ENCODE data around the gene DENND1B.
"Not testable (repeated sequence)": the region's sequence is repeated elsewhere in the genome, so short reads cannot be mapped to it uniquely, and the experiment has no call there.

Gene DENND1B

DNA sequence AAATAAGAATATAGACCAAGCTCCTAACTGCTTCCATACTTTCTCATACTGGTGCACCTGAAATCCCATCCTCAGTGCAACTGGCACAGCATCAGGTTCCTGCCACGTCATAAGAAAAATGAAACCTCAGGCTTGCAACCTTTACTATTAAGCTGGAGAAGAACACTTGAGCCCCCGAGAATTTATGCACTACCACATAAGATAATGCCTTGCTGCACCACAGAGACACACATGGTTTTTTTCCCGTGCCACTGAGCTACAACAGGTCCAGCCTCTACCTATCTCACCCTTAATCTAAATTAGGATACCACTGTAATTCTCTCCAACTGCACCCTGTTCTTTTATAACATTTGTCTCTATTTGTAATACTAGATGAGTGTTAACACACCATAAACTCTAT is 174.5 kb downstream of the DENND1B start:
- no peaks in the 10 kb centered on the region for H3K27me3 ChIP-seq (ENCODE audit: control insufficient read depth, insufficient read depth, low read length)
- no peaks in the 10 kb centered on the region for H3K4me1 ChIP-seq (ENCODE audit: control insufficient read depth, insufficient read depth, low read length)
- no peaks in the 10 kb centered on the region for H3K36me3 ChIP-seq (ENCODE audit: control insufficient read depth, insufficient read depth, low read length)
- no peak overlapping the region for H3K4me3 ChIP-seq (ENCODE audit: low read length)
- no peak overlapping the region for H3K9ac ChIP-seq (ENCODE audit: low read length)
- H3K9me3 ChIP-seq (ENCODE audit: control insufficient read depth, low read length), result no peaks in the 10 kb centered on the region

DNA sequence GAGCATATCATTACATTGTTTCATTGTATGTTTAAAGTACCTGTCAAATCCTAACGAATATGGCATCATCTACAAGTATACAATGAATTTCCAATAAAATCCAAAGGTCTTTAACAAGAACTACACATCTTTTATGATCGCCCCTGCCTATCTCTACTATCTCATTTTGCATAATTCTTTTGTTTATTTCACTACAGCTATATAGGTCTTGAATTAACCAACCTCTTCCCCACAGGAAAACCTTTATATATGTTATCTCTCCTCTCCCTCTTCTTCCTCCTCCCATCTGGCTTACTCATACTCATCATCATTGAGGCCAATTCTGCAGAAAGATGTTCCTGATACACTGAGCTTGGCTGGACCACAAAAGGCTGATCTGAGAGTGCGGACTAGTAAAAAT is 175.5 kb downstream of the DENND1B start:
- H3K9me3 ChIP-seq (ENCODE audit: control insufficient read depth, low read length), result no peaks in the 10 kb centered on the region
- H3K36me3 ChIP-seq (ENCODE audit: control insufficient read depth, insufficient read depth, low read length), result no peaks in the 10 kb centered on the region
- no peaks in the 10 kb centered on the region for H3K4me1 ChIP-seq (ENCODE audit: control insufficient read depth, insufficient read depth, low read length)
- H3K4me3 ChIP-seq (ENCODE audit: low read length), result no peak overlapping the region
- H3K27me3 ChIP-seq (ENCODE audit: control insufficient read depth, insufficient read depth, low read length), result no peaks in the 10 kb centered on the region
- no peak overlapping the region for H3K9ac ChIP-seq (ENCODE audit: low read length)

DNA sequence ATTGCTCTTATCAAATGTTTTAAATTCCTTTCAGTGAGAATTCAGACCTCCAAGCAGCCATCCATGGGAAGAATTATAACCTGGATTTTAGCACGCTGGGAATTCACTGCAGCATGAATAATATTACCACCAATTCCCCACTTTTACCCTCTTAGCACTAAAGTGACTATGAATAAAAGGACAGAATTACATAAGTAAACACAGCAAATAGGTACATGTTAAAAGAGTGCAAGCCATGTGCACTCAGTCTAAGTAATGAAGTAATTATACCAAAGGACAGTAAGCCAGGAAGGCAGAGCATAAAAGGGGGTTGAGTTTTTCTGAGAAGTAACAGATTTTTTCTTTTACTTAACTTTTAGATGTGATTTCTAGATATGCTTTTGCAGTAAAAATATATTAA is 176.3 kb downstream of the DENND1B start:
- no peaks in the 10 kb centered on the region for H3K9me3 ChIP-seq (ENCODE audit: control insufficient read depth, low read length)
- no peaks in the 10 kb centered on the region for H3K27me3 ChIP-seq (ENCODE audit: control insufficient read depth, insufficient read depth, low read length)
- no peaks in the 10 kb centered on the region for H3K4me1 ChIP-seq (ENCODE audit: control insufficient read depth, insufficient read depth, low read length)
- no peak overlapping the region for H3K4me3 ChIP-seq (ENCODE audit: low read length)
- H3K36me3 ChIP-seq (ENCODE audit: control insufficient read depth, insufficient read depth, low read length), result no peaks in the 10 kb centered on the region
- H3K9ac ChIP-seq (ENCODE audit: low read length), result no peak overlapping the region

DNA sequence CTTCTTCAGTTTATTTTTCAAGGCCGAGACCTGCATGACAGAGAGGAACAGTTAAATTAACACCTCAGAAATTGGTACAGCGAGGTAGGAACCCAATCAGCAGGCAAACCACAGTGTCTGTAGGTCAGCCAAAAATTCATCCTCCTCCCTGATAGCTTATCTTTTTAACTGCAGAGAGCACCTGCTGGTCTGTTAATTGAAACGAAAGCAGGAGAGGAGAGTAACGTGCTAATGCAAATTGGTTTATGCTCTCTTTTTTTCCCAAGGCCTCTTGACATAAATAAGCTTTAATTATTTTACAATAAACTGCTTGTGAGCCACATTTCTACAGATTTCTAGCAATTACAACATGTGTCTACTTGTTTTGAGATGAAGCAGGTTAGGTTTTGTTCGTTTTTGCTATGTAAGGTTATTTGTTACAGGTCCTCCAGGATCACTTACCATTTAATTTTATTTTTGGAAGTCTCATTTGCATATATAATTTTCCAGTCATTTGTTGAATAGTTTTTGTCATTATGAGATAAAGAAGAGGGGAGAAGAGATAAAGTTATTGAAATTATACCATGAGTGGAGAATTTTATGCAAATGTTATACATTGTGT is 179.9 kb downstream of the DENND1B start:
- H3K9ac ChIP-seq (ENCODE audit: low read length), result no peak overlapping the region
- no peaks in the 10 kb centered on the region for H3K36me3 ChIP-seq (ENCODE audit: control insufficient read depth, insufficient read depth, low read length)
- H3K9me3 ChIP-seq (ENCODE audit: control insufficient read depth, low read length), result no peaks in the 10 kb centered on the region
- no peaks in the 10 kb centered on the region for H3K4me1 ChIP-seq (ENCODE audit: control insufficient read depth, insufficient read depth, low read length)
- no peaks in the 10 kb centered on the region for H3K27me3 ChIP-seq (ENCODE audit: control insufficient read depth, insufficient read depth, low read length)
- H3K4me3 ChIP-seq (ENCODE audit: low read length), result no peak overlapping the region

DNA sequence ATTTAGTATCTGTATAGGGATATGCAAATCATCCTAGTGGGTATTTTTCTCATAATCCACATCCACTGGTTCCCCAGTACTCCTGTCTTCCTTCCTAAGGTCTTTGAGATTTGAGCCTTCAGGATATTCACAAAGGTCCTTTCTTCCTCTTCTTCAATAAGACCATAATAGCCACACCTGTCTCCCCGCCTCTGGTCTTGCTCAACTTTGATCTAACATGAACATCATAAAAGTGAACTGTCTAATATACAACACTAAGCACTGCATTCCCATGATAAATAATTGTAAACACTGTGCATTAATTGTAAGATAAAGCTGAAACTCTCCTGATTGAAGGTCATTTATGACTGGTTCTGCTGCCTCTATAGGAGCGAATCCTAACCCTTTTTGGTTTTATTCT is 184.6 kb downstream of the DENND1B start:
- Histone ChIP-seq H3K9me3 (ENCODE audit: control insufficient read depth, low read length) (no peaks in the 10 kb centered on the region), H3K4me1 (ENCODE audit: control insufficient read depth, insufficient read depth, low read length) (no peaks in the 10 kb centered on the region), H3K27me3 (ENCODE audit: control insufficient read depth, insufficient read depth, low read length) (no peaks in the 10 kb centered on the region), H3K9ac (ENCODE audit: low read length) (no peak overlapping the region), H3K4me3 (ENCODE audit: low read length) (no peak overlapping the region), H3K36me3 (ENCODE audit: control insufficient read depth, insufficient read depth, low read length) (no peaks in the 10 kb centered on the region)

DNA sequence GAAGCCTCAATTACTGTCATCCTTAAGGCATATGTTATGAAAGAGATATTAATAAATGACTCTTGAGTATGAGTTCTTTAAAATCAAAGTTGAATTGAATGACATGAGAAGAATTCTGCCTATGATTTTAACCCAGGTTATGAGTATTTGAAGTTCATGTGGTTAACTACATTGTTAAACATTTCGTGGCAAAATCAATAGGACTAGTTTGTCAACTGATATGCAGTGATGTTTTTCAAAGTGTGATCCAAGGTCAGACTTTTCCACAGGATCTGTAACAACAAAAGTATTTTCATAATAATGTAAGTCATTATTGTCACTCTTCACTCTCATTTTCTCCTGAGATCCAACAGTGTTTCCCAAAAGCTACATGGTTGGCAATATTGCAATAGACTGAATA is 189.5 kb downstream of the DENND1B start:
- no peaks in the 10 kb centered on the region for H3K4me1 ChIP-seq (ENCODE audit: control insufficient read depth, insufficient read depth, low read length)
- H3K9ac ChIP-seq (ENCODE audit: low read length), result no peak overlapping the region
- no peaks in the 10 kb centered on the region for H3K27me3 ChIP-seq (ENCODE audit: control insufficient read depth, insufficient read depth, low read length)
- H3K4me3 ChIP-seq (ENCODE audit: low read length), result no peak overlapping the region
- no peaks in the 10 kb centered on the region for H3K9me3 ChIP-seq (ENCODE audit: control insufficient read depth, low read length)
- no peaks in the 10 kb centered on the region for H3K36me3 ChIP-seq (ENCODE audit: control insufficient read depth, insufficient read depth, low read length)

DNA sequence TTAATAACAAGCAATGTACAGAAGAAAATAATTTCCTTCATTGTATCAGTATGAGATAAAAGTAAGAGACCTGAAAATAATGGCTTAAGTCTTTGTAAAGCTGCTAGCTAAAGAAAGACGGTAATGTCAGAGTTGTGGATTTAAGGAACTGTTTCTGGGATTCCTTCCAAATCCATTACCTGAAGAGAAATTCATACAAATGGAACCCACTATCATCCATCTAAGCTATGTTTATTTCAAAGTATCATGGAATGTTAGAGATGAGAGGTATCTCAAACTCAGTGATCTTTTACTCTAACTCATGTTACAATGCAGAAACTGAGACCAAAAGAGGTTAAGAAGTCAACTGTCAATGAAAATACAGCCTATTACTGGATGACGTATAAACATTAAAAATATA is 197.7 kb downstream of the DENND1B start:
- Histone ChIP-seq H3K9ac (ENCODE audit: low read length) (no peak overlapping the region), H3K36me3 (ENCODE audit: control insufficient read depth, insufficient read depth, low read length) (no peaks in the 10 kb centered on the region), H3K4me3 (ENCODE audit: low read length) (no peak overlapping the region), H3K27me3 (ENCODE audit: control insufficient read depth, insufficient read depth, low read length) (no peaks in the 10 kb centered on the region), H3K9me3 (ENCODE audit: control insufficient read depth, low read length) (no peaks in the 10 kb centered on the region), H3K4me1 (ENCODE audit: control insufficient read depth, insufficient read depth, low read length) (no peaks in the 10 kb centered on the region)

DNA sequence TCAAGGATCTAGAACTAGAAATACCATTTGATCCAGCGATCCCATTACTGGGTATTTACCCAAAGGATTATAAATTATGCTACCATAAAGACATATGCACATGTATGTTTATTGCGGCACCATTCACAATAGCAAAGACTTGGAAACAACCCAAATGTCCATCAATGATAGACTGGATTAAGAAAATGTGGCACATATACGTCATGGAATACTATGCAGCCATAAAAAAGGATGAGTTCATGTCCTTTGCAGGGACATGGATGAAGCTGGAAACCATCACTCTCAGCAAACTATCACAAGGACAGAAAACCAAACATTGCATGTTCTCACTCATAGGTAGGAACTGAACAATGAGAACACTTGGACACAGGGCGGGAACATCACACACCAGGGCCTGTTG is 199.7 kb downstream of the DENND1B start:
- not testable (repeated sequence) for H3K36me3 ChIP-seq (ENCODE audit: control insufficient read depth, insufficient read depth, low read length); H3K9me3 ChIP-seq (ENCODE audit: control insufficient read depth, low read length); H3K4me1 ChIP-seq (ENCODE audit: control insufficient read depth, insufficient read depth, low read length); H3K9ac ChIP-seq (ENCODE audit: low read length); H3K27me3 ChIP-seq (ENCODE audit: control insufficient read depth, insufficient read depth, low read length); H3K4me3 ChIP-seq (ENCODE audit: low read length)

DNA sequence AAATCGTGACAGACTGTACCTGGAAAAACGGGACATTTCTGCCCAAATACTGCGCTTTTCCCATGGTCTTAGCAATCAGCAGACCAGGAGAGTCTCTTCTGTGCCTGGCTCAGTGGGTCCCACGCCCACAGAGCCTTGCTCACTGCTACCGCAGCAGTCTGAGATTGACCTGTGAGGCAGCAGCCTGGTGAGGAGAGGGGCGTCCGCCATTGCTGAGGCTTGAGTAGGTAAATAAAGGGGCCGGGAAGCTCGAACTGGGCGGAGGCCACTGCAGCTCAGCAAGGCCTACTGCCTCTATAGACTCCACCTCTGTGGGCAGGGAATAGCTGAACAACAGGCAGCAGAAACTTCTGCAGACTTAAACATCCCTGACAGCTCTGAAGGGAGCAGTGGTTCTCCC is 203.1 kb downstream of the DENND1B start:
- Histone ChIP-seq H3K4me1 (ENCODE audit: control insufficient read depth, insufficient read depth, low read length) (no peaks in the 10 kb centered on the region), H3K27me3 (ENCODE audit: control insufficient read depth, insufficient read depth, low read length) (no peaks in the 10 kb centered on the region), H3K36me3 (ENCODE audit: control insufficient read depth, insufficient read depth, low read length) (no peaks in the 10 kb centered on the region), H3K9ac (ENCODE audit: low read length) (no peak overlapping the region), H3K9me3 (ENCODE audit: control insufficient read depth, low read length) (no peaks in the 10 kb centered on the region), H3K4me3 (ENCODE audit: low read length) (no peak overlapping the region)

DNA sequence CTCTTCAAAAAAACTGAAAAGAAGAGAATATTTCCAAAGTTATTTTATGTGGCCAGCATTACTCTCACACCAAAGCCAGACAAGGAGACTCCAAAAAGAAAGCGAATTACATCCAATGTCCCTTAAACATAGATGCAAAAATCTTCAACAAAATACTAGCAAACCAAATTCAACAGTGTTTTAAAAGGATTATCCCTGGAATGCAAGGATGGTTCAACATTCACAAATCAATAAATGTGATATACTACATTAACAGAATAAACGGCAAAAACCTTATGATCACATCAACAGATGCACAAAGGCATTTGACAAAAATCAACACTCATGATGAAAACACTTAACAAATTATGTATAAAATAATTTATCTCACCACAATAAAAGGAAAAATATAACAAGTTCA is 207.8 kb downstream of the DENND1B start:
- H3K4me1 ChIP-seq (ENCODE audit: control insufficient read depth, insufficient read depth, low read length), result no peaks in the 10 kb centered on the region
- no peak overlapping the region for H3K9ac ChIP-seq (ENCODE audit: low read length)
- no peaks in the 10 kb centered on the region for H3K27me3 ChIP-seq (ENCODE audit: control insufficient read depth, insufficient read depth, low read length)
- no peaks in the 10 kb centered on the region for H3K36me3 ChIP-seq (ENCODE audit: control insufficient read depth, insufficient read depth, low read length)
- no peak overlapping the region for H3K4me3 ChIP-seq (ENCODE audit: low read length)
- no peaks in the 10 kb centered on the region for H3K9me3 ChIP-seq (ENCODE audit: control insufficient read depth, low read length)

DNA sequence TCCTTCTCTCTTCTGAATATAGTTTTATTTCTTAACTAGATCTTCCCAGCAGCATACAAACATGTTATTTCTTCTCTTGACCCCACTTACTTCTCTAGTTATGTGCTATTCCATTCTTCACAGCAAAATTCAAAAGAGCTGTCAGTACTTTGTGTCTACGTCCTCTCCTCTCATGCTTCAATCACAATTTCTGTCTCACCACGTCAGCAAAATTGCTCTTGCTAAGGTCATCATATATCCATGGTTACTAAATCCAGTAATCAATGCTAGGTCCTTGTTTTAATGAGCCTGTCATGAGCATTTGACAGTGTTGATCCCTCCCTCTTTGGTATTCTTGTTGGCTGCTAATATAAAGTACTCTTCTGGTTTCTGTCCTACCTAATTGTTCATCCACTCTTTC is 214.2 kb downstream of the DENND1B start:
- no peak overlapping the region for H3K4me3 ChIP-seq (ENCODE audit: low read length)
- H3K9ac ChIP-seq (ENCODE audit: low read length), result no peak overlapping the region

DNA sequence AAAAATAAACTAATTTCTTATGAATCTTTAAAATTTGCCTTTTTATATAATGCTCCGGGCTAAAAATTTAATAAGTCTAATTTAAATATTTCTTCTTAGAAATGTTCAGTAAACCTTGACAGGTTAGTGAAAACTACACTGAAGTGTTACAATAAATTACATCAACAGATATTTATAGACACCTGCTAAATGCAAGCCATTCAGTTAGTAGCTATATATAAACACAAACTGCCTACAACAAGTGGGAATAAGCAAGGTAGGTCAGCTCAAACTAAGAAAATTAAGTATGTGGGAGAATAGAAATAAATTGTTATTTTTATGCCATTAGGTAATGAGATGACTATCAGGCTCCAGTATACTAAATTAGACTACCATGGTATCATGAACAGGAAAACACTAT is 215.6 kb downstream of the DENND1B start:
- Histone ChIP-seq H3K27me3 (ENCODE audit: control insufficient read depth, insufficient read depth, low read length) (no peaks in the 10 kb centered on the region), H3K9me3 (ENCODE audit: control insufficient read depth, low read length) (no peaks in the 10 kb centered on the region), H3K9ac (ENCODE audit: low read length) (no peak overlapping the region), H3K4me1 (ENCODE audit: control insufficient read depth, insufficient read depth, low read length) (peaks cover 4% of the 10 kb centered on the region), H3K4me3 (ENCODE audit: low read length) (no peak overlapping the region), H3K36me3 (ENCODE audit: control insufficient read depth, insufficient read depth, low read length) (no peaks in the 10 kb centered on the region)

More for the DNA sequence above, 214.2 kb downstream of the DENND1B start:
- no peaks in the 10 kb centered on the region for H3K36me3 ChIP-seq (ENCODE audit: control insufficient read depth, insufficient read depth, low read length)
- H3K4me1 ChIP-seq (ENCODE audit: control insufficient read depth, insufficient read depth, low read length), result peaks cover 4% of the 10 kb centered on the region
- no peaks in the 10 kb centered on the region for H3K9me3 ChIP-seq (ENCODE audit: control insufficient read depth, low read length)
- H3K27me3 ChIP-seq (ENCODE audit: control insufficient read depth, insufficient read depth, low read length), result no peaks in the 10 kb centered on the region

DNA sequence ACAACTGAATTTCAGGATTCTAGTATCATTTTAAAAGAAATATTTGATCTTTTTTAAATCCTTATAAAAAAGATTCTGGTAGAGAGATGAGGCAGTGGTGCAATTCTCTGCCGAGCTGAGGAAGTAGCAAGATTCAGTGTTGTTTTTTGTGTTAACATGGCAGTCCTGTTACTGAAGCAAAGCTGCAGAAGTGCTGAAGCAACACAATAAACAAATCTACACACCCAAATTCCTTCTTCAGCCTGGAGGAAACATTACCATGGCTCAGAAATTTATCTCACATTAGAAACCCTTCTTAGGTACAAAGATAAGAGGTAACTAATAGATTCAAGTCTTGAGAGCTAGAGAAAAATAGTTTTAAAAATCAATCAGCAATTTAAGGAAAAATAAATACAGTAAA is 216.0 kb downstream of the DENND1B start:
- H3K36me3 ChIP-seq (ENCODE audit: control insufficient read depth, insufficient read depth, low read length), result no peaks in the 10 kb centered on the region
- no peak overlapping the region for H3K4me3 ChIP-seq (ENCODE audit: low read length)
- H3K4me1 ChIP-seq (ENCODE audit: control insufficient read depth, insufficient read depth, low read length), result peaks cover 4% of the 10 kb centered on the region
- no peaks in the 10 kb centered on the region for H3K27me3 ChIP-seq (ENCODE audit: control insufficient read depth, insufficient read depth, low read length)
- H3K9ac ChIP-seq (ENCODE audit: low read length), result no peak overlapping the region
- H3K9me3 ChIP-seq (ENCODE audit: control insufficient read depth, low read length), result no peaks in the 10 kb centered on the region

Data from mucosa of stomach (tissue), 1 donor.